ENCODE measurements around the gene FYN.

GRCh38 chr6:111672761-111673450 lies 200.3 kb downstream of the FYN start:
- no peak for TF ChIP-seq EZH2 (IDR thresholded peaks at IDR 0.05)
- TF ChIP-seq POLR2AphosphoS5 (IDR thresholded peaks at IDR 0.05; ENCODE audit: borderline replicate concordance, low read depth, low read length): no peak
